Left lung (tissue), 10 donors: ENCODE results near the gene TRIP6. TPM values are rescaled to one million over a fixed set of nuclear protein-coding genes. Genes with fewer than 3 reads are reported as not detected.

ENCODE experiments used
- ATAC-seq: fragments of 200-7000 bp; cut with Tn5 transposase; one replicate; pipeline ENCODE4 v1.9.1; 2020; ENCODE audit warnings: moderate library complexity
- DNase-seq, 4 donors: peaks; one replicate each; pipeline ENCODE4 v3.0.0-alpha.2; 2013 to 2020
- H3K27ac ChIP-seq, 2 donors: fragments of 200-600 bp; sonication (generic) in 1 of 2; one replicate each; pipeline versions ENCODE4 v1.5.0 to v1.8.0; 2020 to 2021
- H3K27me3 ChIP-seq, 2 donors: fragments of 200-600 bp; sonication (generic) in 1 of 2; one replicate each; pipeline versions ENCODE4 v1.5.0 to v1.8.0; 2020 to 2021
- H3K36me3 ChIP-seq, 2 donors: fragments of 200-600 bp; sonication (generic) in 1 of 2; one replicate each; pipeline versions ENCODE4 v1.5.0 to v1.8.0; 2020 to 2021
- H3K4me1 ChIP-seq, 2 donors: fragments of 200-600 bp; one replicate each; pipeline ENCODE4 v1.8.0; 2021
- H3K4me3 ChIP-seq, 2 donors: fragments of 200-600 bp; sonication (generic) in 1 of 2; one replicate each; pipeline versions ENCODE4 v1.5.0 to v1.8.0; 2020 to 2021; ENCODE audit warnings: mild to moderate bottlenecking in 1 of 2
- H3K9me3 ChIP-seq, 2 donors: fragments of 200-600 bp; sonication (generic) in 1 of 2; one replicate each; pipeline versions ENCODE4 v1.5.0 to v1.8.0; 2020 to 2021
- CTCF ChIP-seq, 2 donors: fragments of 200-600 bp; sonication (generic) in 1 of 2; IDR thresholded peaks; one replicate each; pipeline versions ENCODE4 v1.5.0 to v1.8.0; 2021; ENCODE audit warnings: antibody characterized with exemption in 2 of 2
- intact Hi-C, 2 donors: fragments of 100-400 bp; cut with DNase I; formaldehyde crosslinking; loops; one replicate each; pipeline versions ENCODE4 v1.11.2 to v1.14.2; 2022
- polyA plus RNA-seq, 6 donors: library from polyadenylated mRNA; unstranded; fragments of 120-200 nt; gene quantifications; one replicate each; pipeline ENCODE4 v1.2.1, GENCODE V29; 2013; ENCODE audit not compliant: insufficient read length in 6 of 6
- total RNA-seq, 2 donors: library from RNA; stranded (reverse); fragmentation: NEBNext Ultra II Directional; extraction: Animal tissue kit (Norgen Biotek cat#: 25700); gene quantifications; one replicate each; pipeline ENCODE4 v1.2.1, GENCODE V29; 2021
- donor health status: DM: no; HTN: yes; CAD: no.
- donor health status: DM: no; HTN: no; CAD: no.

TRIP6 gene
- total and polyA plus RNA-seq, 8 donors = 61.5 to 96.6 (median 76.2) TPM

- ATAC-seq (no peak), DNase-seq (peak in 1 of 4 donors; percentile 76)
- Histone ChIP-seq H3K9me3 (no peaks in the 10 kb centered on the region), H3K4me1 (peaks cover 15 to 48% of the 10 kb centered on the region in 2 donors), H3K27ac (no peak overlapping the region), H3K4me3 (peak overlapping the region in 1 of 2 donors; percentile 40), H3K27me3 (peaks cover 19 to 92% of the 10 kb centered on the region in 2 donors), H3K36me3 (no peaks in the 10 kb centered on the region)
- intact Hi-C loops = loop anchor here in 1 of 2 donors (10.0 kb wide), 1 partner anchor 171 kb away; no protein-coding TSS in a partner anchor
- TF ChIP-seq CTCF (IDR thresholded peaks at IDR 0.05) = no peak
These were observed 26.9 kb downstream of the TRIP6 start for GRCh38 chr7:100893910-100894721.

- Histone ChIP-seq H3K36me3 (no peaks in the 10 kb centered on the region), H3K4me1 (peaks cover 13 to 47% of the 10 kb centered on the region in 2 donors), H3K4me3 (peak overlapping the region; percentile 33 to 40), H3K9me3 (no peaks in the 10 kb centered on the region), H3K27me3 (peaks cover 19 to 99% of the 10 kb centered on the region in 2 donors), H3K27ac (no peak overlapping the region)
- TF ChIP-seq CTCF (IDR thresholded peaks at IDR 0.05) = peak; percentile 75 to 82
- intact Hi-C loops = loop anchor here (5.0 to 10.0 kb wide), 2 partner anchors 162 to 170 kb away; no protein-coding TSS in a partner anchor
- DNase-seq (peak in 3 of 4 donors; percentile 42 to 91 (median 67)), ATAC-seq (peak; percentile 30)
These were observed 27.9 kb downstream of the TRIP6 start for GRCh38 chr7:100894860-100895700.

- Histone ChIP-seq H3K36me3 (no peaks in the 10 kb centered on the region), H3K27ac (no peak within 1 kb of the TSS), H3K4me1 (peaks cover 13 to 42% of the 10 kb centered on the region in 2 donors), H3K4me3 (peak within 1 kb of the TSS; percentile 33 to 40), H3K27me3 (peaks cover 19 to 99% of the 10 kb centered on the region in 2 donors), H3K9me3 (no peaks in the 10 kb centered on the region)
- no peak for DNase-seq
- peak; percentile 5 for ATAC-seq
- TF ChIP-seq CTCF (IDR thresholded peaks at IDR 0.05) = no peak
- intact Hi-C loops = loop anchor here (5.0 to 10.0 kb wide), 2 partner anchors 162 to 169 kb away; no protein-coding TSS in a partner anchor
These were observed 28.4 kb downstream of the TRIP6 start, which contains the start of gene ACHE for GRCh38 chr7:100895701-100895955. TSS of gene ACHE (minus strand) at chr7:100895888. CDS start at chr7:100894232, 1,656 bp downstream.

GRCh38 chr7:100895956-100896731 is 29.0 kb downstream of the TRIP6 start:
- Histone ChIP-seq H3K27ac (no peak overlapping the region), H3K4me3 (peak overlapping the region in 1 of 2 donors; percentile 40), H3K36me3 (no peaks in the 10 kb centered on the region), H3K27me3 (peaks cover 19 to 98% of the 10 kb centered on the region in 2 donors), H3K4me1 (peaks cover 9 to 37% of the 10 kb centered on the region in 2 donors), H3K9me3 (no peaks in the 10 kb centered on the region)
- no peak for TF ChIP-seq CTCF (IDR thresholded peaks at IDR 0.05)
- intact Hi-C loops = loop anchor here (5.0 to 10.0 kb wide), 2 partner anchors 161 to 169 kb away; no protein-coding TSS in a partner anchor
- ATAC-seq (peak; percentile 8), DNase-seq (peak in 2 of 4 donors; percentile 32 to 78)
